ENCODE data around the gene SYNGR1. TPM values are rescaled to one million over a fixed set of nuclear protein-coding genes. Genes with fewer than 3 reads are reported as not detected.

The SYNGR1 gene
- total and polyA plus RNA-seq, 2 of the 8 experiments (the other 6 are each of a cell fraction or from before 2014, with no cell fraction given): 32.5 to 84.7 TPM

DNA sequence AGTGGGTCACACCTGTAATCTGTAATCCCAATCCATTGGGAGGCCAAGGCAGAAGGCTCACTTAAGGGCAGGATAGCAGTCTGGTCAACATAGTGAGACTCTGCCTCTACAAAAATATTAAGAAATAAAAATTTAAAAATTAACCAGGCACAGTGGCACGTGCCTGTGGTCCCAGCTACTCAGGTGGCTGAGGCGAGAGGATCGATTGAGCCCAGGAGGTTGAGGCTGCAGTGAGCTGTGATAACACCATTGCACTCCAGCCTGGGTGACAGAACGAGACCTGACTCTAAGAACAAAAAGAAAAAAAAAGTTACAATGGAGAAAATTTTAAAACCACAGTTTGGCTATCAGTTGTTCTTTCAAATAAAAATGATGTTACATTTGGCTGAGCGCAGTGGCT, 13.4 kb upstream of the SYNGR1 start:
- WGBS, 2 experiments (ENCODE audit: extremely low coverage in 1 of 2, insufficient coverage in 1 of 2, insufficient read length in 1 of 2, insufficient replicate concordance in 2 of 2, low coverage in 1 of 2, low lambda C conversion rate in 2 of 2, missing lambda C conversion rate in 1 of 2): 95% methylated on average over 5 of the region's 5 CpGs; no CpG with 5 or more reads in 1 of the 2 experiments
- H2AK5ac ChIP-seq (ENCODE audit: low read depth, low read length): no peak overlapping the region
- DNase-seq (ENCODE audit: low read depth in 1 of 2, low spot score in 2 of 2) (no peak), FAIRE-seq (no peak)
- no peak overlapping the region for H4K91ac ChIP-seq (replicated peaks; ENCODE audit: insufficient read length, low read length)
- H3K9ac ChIP-seq (replicated peaks in 1 of 4; ENCODE audit: extremely low read depth in 1 of 4, low read depth in 3 of 4, low read length in 3 of 4): no peak overlapping the region
- H3K79me1 ChIP-seq (ENCODE audit: low read depth, low read length): no peaks in the 10 kb centered on the region
- no peaks in the 10 kb centered on the region for H4K20me1 ChIP-seq (replicated peaks in 1 of 2; ENCODE audit: control insufficient read depth in 1 of 2, insufficient read depth in 2 of 2, low read length in 2 of 2)
- H4K8ac ChIP-seq (ENCODE audit: extremely low read depth, insufficient read depth, low read length): no peak overlapping the region; the same call in 1 of the 2 replicates
- no peak overlapping the region for H2BK120ac ChIP-seq (replicated peaks; ENCODE audit: low read depth, low read length)
- no peaks in the 10 kb centered on the region for H3K79me2 ChIP-seq (ENCODE audit: control insufficient read depth in 1 of 2, insufficient read depth in 2 of 2, low read length in 2 of 2)
- no peak overlapping the region for H3K14ac ChIP-seq (ENCODE audit: insufficient read length)
- no peak overlapping the region for H3K56ac ChIP-seq (replicated peaks; ENCODE audit: insufficient read length, low read depth, low read length)
- no peak overlapping the region for H3K18ac ChIP-seq (ENCODE audit: extremely low read depth, low read length)
- H3K9me3 ChIP-seq (ENCODE audit: insufficient read depth in 2 of 2, low read depth in 1 of 2, low read length in 1 of 2): no peaks in the 10 kb centered on the region
- no peak overlapping the region for H3K27ac ChIP-seq (ENCODE audit: low read depth, low read length)
- H3K4ac ChIP-seq (replicated peaks; ENCODE audit: insufficient read length, low read depth, low read length): no peak overlapping the region
- H3K23ac ChIP-seq (ENCODE audit: insufficient read length): no peak overlapping the region
- CTCF ChIA-PET (ENCODE audit: partially characterized antibody): no interaction called here
- H2AFZ ChIP-seq (ENCODE audit: low read length): no peak overlapping the region
- H3K23me2 ChIP-seq (ENCODE audit: low read depth, low read length): no peaks in the 10 kb centered on the region
- H3K27me3 ChIP-seq (replicated peaks in 1 of 4; ENCODE audit: control insufficient read depth in 3 of 4, extremely low read depth in 1 of 4, insufficient read depth in 3 of 4, low read length in 3 of 4): no peaks in the 10 kb centered on the region
- H2BK12ac ChIP-seq (ENCODE audit: low read depth, low read length): no peak overlapping the region
- H2BK15ac ChIP-seq (ENCODE audit: low read length): no peak overlapping the region
- H2BK20ac ChIP-seq (ENCODE audit: low read length): no peak overlapping the region
- H3K4me2 ChIP-seq (ENCODE audit: insufficient read depth in 1 of 2, low read depth in 2 of 2, low read length in 2 of 2): no peak overlapping the region
- H3K4me1 ChIP-seq (replicated peaks in 1 of 4; ENCODE audit: control insufficient read depth in 3 of 4, insufficient read depth in 4 of 4, low read length in 3 of 4): peaks cover 0 to 3% (median 1%) of the 10 kb centered on the region in 4 experiments; a peak in 3 of 7 replicates
- H2BK5ac ChIP-seq (ENCODE audit: low read depth, low read length): no peak overlapping the region
- no peaks in the 10 kb centered on the region for H3K36me3 ChIP-seq (ENCODE audit: control insufficient read depth in 2 of 4, insufficient read depth in 4 of 4, low read length in 3 of 4)
- TF ChIP-seq CHD2 (IDR thresholded peaks at IDR 0.05; ENCODE audit: low read length): no peak
- TF ChIP-seq, protein P1, sequence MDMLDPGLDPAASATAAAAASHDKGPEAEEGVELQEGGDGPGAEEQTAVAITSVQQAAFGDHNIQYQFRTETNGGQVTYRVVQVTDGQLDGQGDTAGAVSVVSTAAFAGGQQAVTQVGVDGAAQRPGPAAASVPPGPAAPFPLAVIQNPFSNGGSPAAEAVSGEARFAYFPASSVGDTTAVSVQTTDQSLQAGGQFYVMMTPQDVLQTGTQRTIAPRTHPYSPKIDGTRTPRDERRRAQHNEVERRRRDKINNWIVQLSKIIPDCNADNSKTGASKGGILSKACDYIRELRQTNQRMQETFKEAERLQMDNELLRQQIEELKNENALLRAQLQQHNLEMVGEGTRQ (IDR thresholded peaks at IDR 0.05; ENCODE audit: low read length): no peak
- POLR2A ChIA-PET (ENCODE audit: partially characterized antibody): interaction anchor here (20.6 kb wide), 1 partner anchor 19 kb away, joined by 472 read pairs; the partner anchor contains the start of gene RPL3
- H4K5ac ChIP-seq (ENCODE audit: insufficient read length, low read depth, low read length): no peak overlapping the region
- H3K4me3 ChIP-seq (ENCODE audit: extremely low read depth in 1 of 4, insufficient read depth in 2 of 4, low read depth in 3 of 4, low read length in 4 of 4): no peak overlapping the region
